ENCODE data around the gene KCNAB3. TPM values are rescaled to one million over a fixed set of nuclear protein-coding genes. Genes with fewer than 3 reads are reported as not detected.

The KCNAB3 gene
- total RNA-seq, 2 donors from 2014 or later, result 1.1 to 2.6 TPM

GRCh38 chr17:7930841-7931631, 1.4 kb upstream of the KCNAB3 start:
- peak overlapping the region; percentile 95 for H3K4me3 ChIP-seq
- no peaks in the 10 kb centered on the region for H3K9me3 ChIP-seq
- no peak for DNase-seq
- TF ChIP-seq, protein P1, sequence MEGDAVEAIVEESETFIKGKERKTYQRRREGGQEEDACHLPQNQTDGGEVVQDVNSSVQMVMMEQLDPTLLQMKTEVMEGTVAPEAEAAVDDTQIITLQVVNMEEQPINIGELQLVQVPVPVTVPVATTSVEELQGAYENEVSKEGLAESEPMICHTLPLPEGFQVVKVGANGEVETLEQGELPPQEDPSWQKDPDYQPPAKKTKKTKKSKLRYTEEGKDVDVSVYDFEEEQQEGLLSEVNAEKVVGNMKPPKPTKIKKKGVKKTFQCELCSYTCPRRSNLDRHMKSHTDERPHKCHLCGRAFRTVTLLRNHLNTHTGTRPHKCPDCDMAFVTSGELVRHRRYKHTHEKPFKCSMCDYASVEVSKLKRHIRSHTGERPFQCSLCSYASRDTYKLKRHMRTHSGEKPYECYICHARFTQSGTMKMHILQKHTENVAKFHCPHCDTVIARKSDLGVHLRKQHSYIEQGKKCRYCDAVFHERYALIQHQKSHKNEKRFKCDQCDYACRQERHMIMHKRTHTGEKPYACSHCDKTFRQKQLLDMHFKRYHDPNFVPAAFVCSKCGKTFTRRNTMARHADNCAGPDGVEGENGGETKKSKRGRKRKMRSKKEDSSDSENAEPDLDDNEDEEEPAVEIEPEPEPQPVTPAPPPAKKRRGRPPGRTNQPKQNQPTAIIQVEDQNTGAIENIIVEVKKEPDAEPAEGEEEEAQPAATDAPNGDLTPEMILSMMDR (IDR thresholded peaks at IDR 0.05), result no peak
- no peaks in the 10 kb centered on the region for H3K27me3 ChIP-seq
- H3K4me1 ChIP-seq, result no peaks in the 10 kb centered on the region
- intact Hi-C loops (cut with DNase I), result no loop called here
- peak overlapping the region; percentile 61 to 92 for H3K9ac ChIP-seq (ENCODE audit: low read depth in 2 of 2, low read length in 2 of 2)
- H3K36me3 ChIP-seq, result no peaks in the 10 kb centered on the region
- H3K27ac ChIP-seq, result peak overlapping the region; percentile 72

- TF ChIP-seq, protein P1 (IDR thresholded peaks at IDR 0.05), result no peak
- no peaks in the 10 kb centered on the region for H3K9me3 ChIP-seq
- no peak for DNase-seq
- H3K9ac ChIP-seq (ENCODE audit: low read depth in 2 of 2, low read length in 2 of 2), result no peak overlapping the region
- no peak overlapping the region for H3K27ac ChIP-seq
- no peaks in the 10 kb centered on the region for H3K27me3 ChIP-seq
- intact Hi-C loops (cut with DNase I), result no loop called here
- H3K36me3 ChIP-seq, result no peaks in the 10 kb centered on the region
- H3K4me3 ChIP-seq, result no peak overlapping the region
- no peaks in the 10 kb centered on the region for H3K4me1 ChIP-seq
These were observed 2.1 kb downstream of the KCNAB3 start for GRCh38 chr17:7927596-7927995.

- Histone ChIP-seq H3K9ac (ENCODE audit: low read depth in 2 of 2, low read length in 2 of 2) (peak overlapping the region; percentile 70 to 76), H3K4me3 (peak overlapping the region; percentile 31), H3K4me1 (no peaks in the 10 kb centered on the region), H3K9me3 (no peaks in the 10 kb centered on the region), H3K27me3 (no peaks in the 10 kb centered on the region), H3K27ac (peak overlapping the region; percentile 29), H3K36me3 (no peaks in the 10 kb centered on the region)
- DNase-seq, result peak; percentile 88
- TF ChIP-seq, protein P1 (IDR thresholded peaks at IDR 0.05), result no peak
- intact Hi-C loops (cut with DNase I), result no loop called here
These were observed 6.6 kb downstream of the KCNAB3 start for GRCh38 chr17:7922845-7923628.

DNA sequence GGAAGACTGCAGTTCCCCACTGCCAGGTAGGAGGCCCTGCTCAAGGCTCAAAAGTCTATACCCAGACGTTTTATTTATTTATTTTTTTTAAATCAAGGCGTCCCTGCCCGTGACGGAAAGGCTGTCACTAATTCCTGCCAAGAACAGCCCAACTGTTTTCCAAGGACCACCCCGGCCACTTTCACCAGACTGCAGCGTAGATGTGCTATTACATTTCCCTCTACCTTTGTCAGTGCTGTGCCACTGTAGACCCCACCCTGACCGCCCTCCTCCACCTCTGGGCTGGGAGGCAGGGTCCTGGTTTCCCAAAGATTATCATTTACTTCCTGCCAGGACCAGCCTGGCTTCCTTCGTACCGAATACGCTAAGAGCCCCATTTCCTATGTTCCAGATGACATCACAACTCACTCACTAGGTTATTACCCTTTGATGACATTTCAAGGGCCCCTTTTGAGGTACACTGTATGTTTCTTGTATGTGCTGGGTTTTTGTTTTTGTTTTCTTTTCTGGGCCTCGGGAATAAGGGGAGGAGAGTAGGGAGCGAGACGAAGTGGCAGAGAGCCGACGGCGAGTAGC, 7.3 kb downstream of the KCNAB3 start:
- Histone ChIP-seq H3K27me3 (no peaks in the 10 kb centered on the region), H3K27ac (peak overlapping the region; percentile 29), H3K9ac (ENCODE audit: low read depth in 2 of 2, low read length in 2 of 2) (peak overlapping the region; percentile 70 to 76), H3K9me3 (no peaks in the 10 kb centered on the region), H3K36me3 (no peaks in the 10 kb centered on the region), H3K4me3 (peak overlapping the region; percentile 31), H3K4me1 (no peaks in the 10 kb centered on the region)
- intact Hi-C loops (cut with DNase I), result no loop called here
- no peak for DNase-seq
- TF ChIP-seq, protein P1 (IDR thresholded peaks at IDR 0.05), result no peak

DNA sequence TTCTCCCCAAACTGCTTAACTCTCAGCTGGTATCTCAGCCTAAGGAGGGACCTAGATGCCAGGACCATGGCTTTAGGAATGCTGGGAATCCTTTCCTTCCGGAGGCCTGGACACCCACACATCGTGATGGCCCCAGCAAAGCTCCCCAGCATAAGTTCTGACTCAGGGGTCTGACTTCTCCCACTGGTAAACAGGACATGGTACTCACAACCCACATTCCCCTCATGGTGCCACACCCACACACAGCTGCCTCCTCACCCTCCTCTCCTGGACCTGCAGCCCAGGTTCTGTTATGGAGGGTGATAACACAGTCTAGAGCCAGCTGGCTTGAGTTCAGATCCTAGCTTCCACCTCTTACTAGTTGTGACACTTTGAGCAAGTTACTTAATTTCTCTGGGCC, 12.8 kb downstream of the KCNAB3 start:
- Histone ChIP-seq H3K27me3 (no peaks in the 10 kb centered on the region), H3K4me3 (peak overlapping the region; percentile 67), H3K36me3 (no peaks in the 10 kb centered on the region), H3K4me1 (peaks cover 9% of the 10 kb centered on the region), H3K27ac (peak overlapping the region; percentile 97), H3K9ac (ENCODE audit: low read depth in 2 of 2, low read length in 2 of 2) (no peak overlapping the region), H3K9me3 (no peaks in the 10 kb centered on the region)
- TF ChIP-seq, protein P1 (IDR thresholded peaks at IDR 0.05), result no peak
- DNase-seq, result no peak
- intact Hi-C loops (cut with DNase I), result no loop called here
